Stimulated activated naive B cell treated with anti-CD40 and anti-IgM and Interleukin-4, amounts not matched to agents 10 μg/mL and 1 μg/mL and 100 μg/mL, for 72 hours (primary cell): ENCODE results near the gene E2F4.

Source experiments
- ATAC-seq, 2 donors: fragments of 150-1000 bp; cut with Tn5 transposase; replicated peaks; 2 replicates each; pipeline ENCODE4 v1.10.0; 2021; ENCODE audit warnings: moderate library complexity in 1 of 2
- DNase-seq: peaks from one replicate; pipeline ENCODE4 v3.0.0; 2021
- H3K27ac Mint-ChIP-seq: one replicate; pipeline ENCODE4 v1.8.0; 2022; ENCODE audit warnings: mild to moderate bottlenecking, mixed read lengths
- H3K27me3 Mint-ChIP-seq, 2 donors: one replicate each; pipeline ENCODE4 v1.8.0; 2022; ENCODE audit warnings: mixed read lengths in 2 of 2
- H3K36me3 Mint-ChIP-seq, 2 donors: one replicate each; pipeline ENCODE4 v1.8.0; 2022; ENCODE audit warnings: mixed read lengths in 2 of 2, mild to moderate bottlenecking in 1 of 2
- H3K4me1 Mint-ChIP-seq, 2 donors: one replicate each; pipeline ENCODE4 v1.8.0; 2022; ENCODE audit warnings: mixed read lengths in 2 of 2, mild to moderate bottlenecking in 1 of 2
- H3K4me3 Mint-ChIP-seq, 2 donors: one replicate each; pipeline ENCODE4 v1.8.0; 2022; ENCODE audit warnings: mild to moderate bottlenecking in 2 of 2, mixed read lengths in 2 of 2, moderate library complexity in 1 of 2
- H3K9me3 Mint-ChIP-seq, 2 donors: one replicate each; pipeline ENCODE4 v1.8.0; 2022; ENCODE audit warnings: mixed read lengths in 2 of 2, mild to moderate bottlenecking in 1 of 2

E2F4 gene

DNA sequence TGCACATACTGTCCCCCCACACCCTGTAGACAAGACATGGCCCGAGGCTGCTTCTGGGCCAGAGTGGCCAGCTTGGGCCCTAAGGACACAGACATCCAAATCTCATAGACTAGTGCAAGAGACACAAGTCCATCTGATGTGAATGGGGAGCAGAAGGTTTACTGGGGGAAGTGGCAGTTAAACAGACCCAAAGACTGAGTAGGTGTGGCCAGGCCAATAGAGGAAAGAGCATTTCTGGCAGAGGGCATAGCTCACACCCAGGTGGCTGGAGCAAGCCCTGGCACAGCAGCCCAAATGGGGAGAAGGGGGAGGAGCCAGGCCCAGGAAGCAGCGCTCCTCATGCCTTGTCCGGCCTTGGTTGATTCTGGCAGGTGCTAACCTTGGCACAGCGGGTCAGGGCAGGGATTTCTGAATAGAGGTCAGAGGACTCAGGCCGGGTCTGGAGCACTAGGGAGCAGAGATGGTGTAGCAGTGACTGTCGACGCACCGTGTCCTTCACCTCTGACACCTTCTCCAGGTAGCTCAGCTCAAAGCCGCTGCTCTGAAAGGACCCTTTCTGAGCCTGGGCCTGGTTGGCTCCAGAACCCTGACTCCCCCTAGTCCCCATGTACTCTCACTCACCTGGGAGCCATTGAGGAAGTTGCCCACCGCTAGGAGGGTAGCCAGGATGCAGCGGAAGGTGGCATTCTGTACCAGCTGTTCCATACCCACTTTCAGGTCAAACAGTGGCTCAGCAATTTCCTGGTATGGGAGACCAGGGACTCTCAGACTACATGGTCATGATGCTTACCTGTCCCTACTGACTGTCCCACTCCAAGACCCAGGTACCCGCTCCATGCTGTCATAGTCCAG lies 39.1 kb downstream of the E2F4 start:
- Mint-ChIP-seq H3K4me3 (no peak overlapping the region), H3K27ac (peak overlapping the region; percentile 77), H3K9me3 (peaks cover under 1 to 1% of the 10 kb centered on the region in 2 donors), H3K27me3 (no peaks in the 10 kb centered on the region), H3K36me3 (peaks cover 48 to 79% of the 10 kb centered on the region in 2 donors), H3K4me1 (peaks cover 26 to 27% of the 10 kb centered on the region in 2 donors)
- no peak for DNase-seq
- ATAC-seq: no peak

DNA sequence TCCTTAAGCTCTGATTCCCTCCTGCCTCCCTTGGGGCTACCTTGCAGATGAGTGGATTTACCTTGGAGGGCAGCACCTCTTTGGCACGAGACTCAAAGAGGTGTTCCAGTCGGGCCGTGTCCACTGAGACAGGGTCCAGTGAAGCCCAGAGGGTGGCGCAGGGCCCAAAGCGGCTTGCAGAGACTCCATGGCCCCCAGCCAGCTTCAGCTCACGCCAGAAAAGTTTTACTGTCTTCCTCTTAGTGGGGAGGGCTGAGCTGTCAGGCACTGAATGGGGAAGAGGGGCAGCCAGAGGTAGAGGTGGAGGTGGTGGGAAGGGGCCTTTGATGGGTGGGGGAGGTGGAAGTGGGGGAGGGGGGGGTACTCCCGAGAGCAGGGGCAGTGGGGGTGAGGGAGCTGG lies 41.6 kb downstream of the E2F4 start:
- no peak overlapping the region for H3K4me3 Mint-ChIP-seq
- ATAC-seq (no peak), DNase-seq (no peak)
- no peaks in the 10 kb centered on the region for H3K27me3 Mint-ChIP-seq
- peaks cover 12 to 17% of the 10 kb centered on the region in 2 donors for H3K4me1 Mint-ChIP-seq
- H3K36me3 Mint-ChIP-seq: peaks cover 58 to 85% of the 10 kb centered on the region in 2 donors
- H3K9me3 Mint-ChIP-seq: peaks cover 4 to 6% of the 10 kb centered on the region in 2 donors
- no peak overlapping the region for H3K27ac Mint-ChIP-seq

DNA sequence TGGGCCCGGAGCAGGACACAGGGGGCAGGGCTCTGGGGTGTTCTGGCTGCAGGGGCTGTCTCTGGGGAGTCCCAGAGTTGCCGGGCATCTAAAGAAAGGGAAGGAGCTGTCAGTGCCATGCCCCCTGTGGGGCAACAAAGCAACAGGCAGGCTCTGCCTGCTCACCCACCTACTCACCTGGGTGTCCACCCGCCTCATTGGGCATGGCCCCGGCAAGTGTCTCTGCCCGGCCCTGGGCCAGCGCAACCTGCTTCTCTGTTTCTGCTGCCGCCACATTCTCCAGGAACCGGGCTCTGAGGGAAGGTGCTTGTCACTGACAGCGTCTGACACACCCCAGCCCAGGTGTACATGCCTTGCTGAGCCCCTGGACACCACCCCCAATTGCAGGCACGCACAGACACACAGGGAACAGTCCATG lies 42.2 kb downstream of the E2F4 start:
- H3K27ac Mint-ChIP-seq: peak overlapping the region; percentile 69
- ATAC-seq (no peak), DNase-seq (no peak)
- no peaks in the 10 kb centered on the region for H3K27me3 Mint-ChIP-seq
- peaks cover 4 to 6% of the 10 kb centered on the region in 2 donors for H3K9me3 Mint-ChIP-seq
- H3K4me3 Mint-ChIP-seq: no peak overlapping the region
- peaks cover 56 to 86% of the 10 kb centered on the region in 2 donors for H3K36me3 Mint-ChIP-seq
- peaks cover 6 to 15% of the 10 kb centered on the region in 2 donors for H3K4me1 Mint-ChIP-seq

DNA sequence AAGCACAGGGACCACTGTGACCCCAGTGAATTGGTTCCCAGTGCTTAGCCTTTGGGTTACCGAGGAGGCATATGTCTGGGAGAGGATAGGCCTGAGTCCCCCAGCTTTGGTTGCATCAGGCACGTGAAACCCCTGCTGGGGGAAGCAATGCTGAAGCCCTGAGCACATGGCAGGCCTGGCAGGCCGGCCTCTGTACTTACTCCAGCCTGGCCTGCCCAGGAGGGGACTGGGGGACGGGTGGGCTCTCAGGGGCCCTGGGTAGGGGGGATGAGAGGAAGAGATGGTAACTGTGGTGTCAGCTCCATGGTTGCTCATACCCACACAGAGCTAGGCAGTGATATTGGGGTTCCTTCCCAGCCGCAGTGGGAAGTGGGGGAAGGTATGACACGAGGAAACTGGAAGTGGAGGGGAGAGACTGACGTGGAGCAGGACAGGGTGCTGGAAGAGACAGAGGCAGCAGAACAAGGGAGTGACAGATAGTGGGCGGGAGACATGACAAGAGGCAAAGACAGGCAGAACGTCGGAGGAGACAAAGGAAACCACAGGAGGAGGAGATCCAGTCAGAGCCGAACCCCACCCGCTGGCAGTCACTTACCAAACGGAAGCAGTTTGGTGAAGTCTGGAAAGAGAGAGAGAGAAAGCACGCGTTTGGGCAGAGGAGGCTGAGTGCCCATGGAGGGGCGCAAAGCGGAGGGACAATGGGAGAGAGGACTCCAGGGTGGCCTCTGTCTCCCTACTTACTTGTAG lies 44.0 kb downstream of the E2F4 start:
- peaks cover 42 to 75% of the 10 kb centered on the region in 2 donors for H3K36me3 Mint-ChIP-seq
- no peak for DNase-seq
- no peaks in the 10 kb centered on the region for H3K27me3 Mint-ChIP-seq
- H3K4me3 Mint-ChIP-seq: no peak overlapping the region
- peaks cover 4 to 6% of the 10 kb centered on the region in 2 donors for H3K9me3 Mint-ChIP-seq
- H3K27ac Mint-ChIP-seq: no peak overlapping the region
- no peak for ATAC-seq
- peaks cover under 1 to 12% of the 10 kb centered on the region in 2 donors for H3K4me1 Mint-ChIP-seq

DNA sequence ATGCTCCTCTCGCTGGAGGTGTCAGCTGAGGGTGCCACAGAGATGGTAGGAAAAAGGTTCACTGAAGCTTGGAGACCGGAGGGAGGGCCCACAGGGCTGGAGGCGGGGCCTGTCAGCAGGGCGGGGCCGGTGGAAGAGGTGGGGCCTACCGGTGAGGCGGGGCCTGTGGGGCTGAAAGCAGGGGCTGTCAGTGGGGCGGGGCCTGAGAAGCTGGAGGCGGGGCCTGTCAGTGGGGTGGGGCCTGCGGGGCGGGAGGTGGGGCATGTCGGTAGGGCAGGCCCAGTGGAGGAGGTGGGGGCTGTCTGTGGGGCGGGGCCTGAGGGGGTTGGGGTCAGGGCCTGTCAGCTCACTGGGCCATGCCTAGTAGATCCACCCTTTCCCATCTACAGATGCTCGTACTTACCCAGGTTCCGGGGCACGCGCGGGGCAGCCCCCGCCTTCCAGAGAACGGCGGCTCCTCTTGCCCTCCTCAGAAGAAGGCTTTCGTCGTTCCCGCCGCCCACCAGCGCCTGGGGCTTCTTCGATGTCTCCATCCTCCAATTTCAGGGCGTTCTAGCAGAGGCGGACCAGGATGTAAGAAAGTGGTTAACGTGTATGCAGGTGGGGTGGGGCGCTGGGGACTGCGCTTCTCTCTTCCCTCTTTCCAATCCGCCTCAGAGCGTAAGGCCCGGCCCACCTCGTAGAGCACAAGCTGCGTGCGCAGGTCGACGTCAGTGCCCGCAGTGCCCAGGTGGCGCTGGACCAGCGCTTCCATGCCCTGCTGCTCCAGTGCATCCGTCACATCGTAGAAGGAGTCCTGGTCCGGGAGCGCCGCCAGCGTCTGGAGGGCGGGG lies 44.8 kb downstream of the E2F4 start:
- Mint-ChIP-seq H3K36me3 (peaks cover 37 to 76% of the 10 kb centered on the region in 2 donors), H3K27ac (peak overlapping the region; percentile 82), H3K27me3 (no peaks in the 10 kb centered on the region), H3K9me3 (peaks cover 4 to 6% of the 10 kb centered on the region in 2 donors), H3K4me1 (peaks cover 8 to 17% of the 10 kb centered on the region in 2 donors), H3K4me3 (no peak overlapping the region)
- DNase-seq: peak; percentile 51
- ATAC-seq: peak; percentile 89 to 91

DNA sequence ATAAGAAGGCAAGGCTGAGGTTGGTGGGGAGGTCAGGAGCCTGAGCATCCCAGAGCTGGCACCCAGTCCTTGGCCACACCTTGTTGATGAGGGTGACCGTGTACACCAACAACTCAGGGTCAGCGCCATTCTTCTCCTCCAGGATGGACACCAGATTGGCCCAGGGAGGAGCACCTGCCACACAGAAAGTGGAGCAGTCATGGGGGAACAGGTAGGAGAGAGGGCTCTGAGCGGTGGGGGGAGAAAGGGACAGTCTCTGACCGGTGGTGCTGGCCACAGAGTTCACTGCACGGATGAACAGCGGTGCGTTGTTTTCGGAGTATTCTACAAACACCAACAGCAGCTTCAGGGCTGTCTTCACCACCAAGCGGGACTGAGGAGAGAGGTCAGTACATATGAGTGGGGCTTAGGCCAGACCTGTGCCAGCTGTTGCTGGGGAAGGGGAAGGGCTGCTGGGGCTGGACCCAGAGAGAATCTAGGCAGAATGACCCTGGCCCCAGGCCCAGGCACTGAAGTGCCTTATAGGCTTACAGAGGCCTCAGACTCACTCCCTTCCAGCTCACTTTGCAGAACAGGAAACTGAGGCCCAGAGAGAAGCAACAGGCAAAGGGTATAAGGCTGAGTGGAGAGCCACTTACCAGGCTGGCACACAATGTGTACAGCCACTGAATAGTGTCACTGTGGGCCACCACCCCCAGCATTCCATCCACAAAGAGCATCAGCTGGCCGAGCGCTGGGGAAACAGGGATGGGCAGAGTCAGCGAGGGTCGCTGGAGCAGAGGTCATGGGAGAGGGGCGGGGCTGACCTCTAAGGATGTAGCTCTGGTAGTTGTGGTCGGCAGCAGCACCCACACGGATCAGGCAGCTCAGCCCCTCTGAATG lies 45.7 kb downstream of the E2F4 start:
- Mint-ChIP-seq H3K9me3 (peaks cover 4 to 6% of the 10 kb centered on the region in 2 donors), H3K27me3 (no peaks in the 10 kb centered on the region), H3K27ac (peak overlapping the region; percentile 82), H3K4me3 (no peak overlapping the region), H3K4me1 (peaks cover 16 to 19% of the 10 kb centered on the region in 2 donors), H3K36me3 (peaks cover 32 to 68% of the 10 kb centered on the region in 2 donors)
- no peak for ATAC-seq
- DNase-seq: no peak

DNA sequence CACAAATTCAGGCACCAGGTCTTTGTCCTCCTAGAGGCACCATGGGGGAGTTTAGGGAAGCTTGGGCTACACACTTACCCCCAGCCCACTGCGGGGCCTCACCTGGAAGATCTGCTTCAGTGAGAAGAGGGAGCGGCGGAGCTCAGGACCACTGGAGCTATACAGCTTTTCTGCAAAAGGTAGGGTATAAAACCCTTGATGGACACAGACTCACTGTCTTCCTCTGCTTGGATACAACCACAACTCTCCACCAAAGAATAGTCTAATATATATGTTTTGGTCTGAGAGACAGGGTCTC lies 46.3 kb downstream of the E2F4 start:
- Mint-ChIP-seq H3K4me3 (no peak overlapping the region), H3K36me3 (peaks cover 30 to 65% of the 10 kb centered on the region in 2 donors), H3K27me3 (no peaks in the 10 kb centered on the region), H3K9me3 (peaks cover 4 to 6% of the 10 kb centered on the region in 2 donors), H3K4me1 (peaks cover 18 to 19% of the 10 kb centered on the region in 2 donors), H3K27ac (peak overlapping the region; percentile 69)
- ATAC-seq (no peak), DNase-seq (no peak)

DNA sequence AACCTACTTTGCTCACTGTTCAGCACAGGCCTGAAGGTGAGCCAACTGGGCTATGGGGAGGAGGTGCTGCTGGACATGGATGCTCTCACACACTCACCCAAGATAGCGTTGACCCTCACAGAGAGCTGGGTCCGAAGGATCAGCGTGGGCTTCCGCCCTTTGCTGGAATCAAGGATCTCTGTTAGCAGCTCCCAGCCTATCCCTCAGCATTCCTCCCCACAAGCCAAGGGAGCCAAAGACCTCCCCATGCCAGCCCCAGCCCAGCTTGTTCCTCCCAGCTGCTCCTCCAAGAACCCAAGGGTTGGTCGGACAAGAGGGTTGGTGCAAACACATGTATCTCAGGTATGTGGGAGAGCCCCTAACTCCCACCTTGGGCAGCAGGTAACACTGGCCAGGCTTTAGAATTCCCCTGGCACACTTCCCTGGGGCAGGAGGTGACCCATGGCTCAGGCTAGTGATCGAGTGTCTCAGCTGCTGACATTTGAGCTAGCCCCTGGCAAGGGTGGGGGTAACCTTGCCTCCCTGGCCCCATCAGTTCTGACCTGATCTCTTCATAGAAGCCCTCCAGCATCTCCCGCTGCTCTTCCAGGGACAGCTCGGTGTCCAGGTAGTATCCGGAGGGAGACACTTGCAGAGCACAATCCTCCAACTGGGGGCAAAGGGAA lies 47.0 kb downstream of the E2F4 start:
- no peak overlapping the region for H3K4me3 Mint-ChIP-seq
- ATAC-seq (no peak), DNase-seq (no peak)
- peaks cover 4 to 6% of the 10 kb centered on the region in 2 donors for H3K9me3 Mint-ChIP-seq
- H3K4me1 Mint-ChIP-seq: peaks cover 25 to 26% of the 10 kb centered on the region in 2 donors
- H3K27me3 Mint-ChIP-seq: no peaks in the 10 kb centered on the region
- no peak overlapping the region for H3K27ac Mint-ChIP-seq
- peaks cover 25 to 58% of the 10 kb centered on the region in 2 donors for H3K36me3 Mint-ChIP-seq

DNA sequence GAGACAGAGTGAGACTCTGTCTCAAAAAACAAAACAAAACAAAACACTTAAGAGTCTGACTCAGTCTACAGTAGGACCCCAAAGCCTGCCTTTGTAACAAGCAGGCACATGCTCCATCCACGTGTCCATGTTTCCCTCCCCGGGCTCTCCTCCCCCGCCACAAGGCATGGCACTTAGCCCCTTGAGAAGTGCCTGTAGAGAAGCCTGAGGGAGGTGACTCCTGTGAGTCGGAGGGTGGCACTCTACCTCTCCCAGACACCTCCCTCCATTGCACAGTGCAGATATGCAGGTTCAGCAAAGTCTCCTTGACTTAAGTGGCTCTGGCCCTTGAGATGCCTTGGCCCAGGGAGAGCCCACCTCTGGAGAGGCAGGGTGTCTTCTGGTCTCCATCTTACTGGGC lies 48.6 kb downstream of the E2F4 start:
- ATAC-seq (no peak), DNase-seq (no peak)
- Mint-ChIP-seq H3K4me3 (no peak overlapping the region), H3K27me3 (no peaks in the 10 kb centered on the region), H3K27ac (no peak overlapping the region), H3K4me1 (peaks cover 35 to 41% of the 10 kb centered on the region in 2 donors), H3K9me3 (peaks cover 4 to 6% of the 10 kb centered on the region in 2 donors), H3K36me3 (peaks cover 25 to 51% of the 10 kb centered on the region in 2 donors)

DNA sequence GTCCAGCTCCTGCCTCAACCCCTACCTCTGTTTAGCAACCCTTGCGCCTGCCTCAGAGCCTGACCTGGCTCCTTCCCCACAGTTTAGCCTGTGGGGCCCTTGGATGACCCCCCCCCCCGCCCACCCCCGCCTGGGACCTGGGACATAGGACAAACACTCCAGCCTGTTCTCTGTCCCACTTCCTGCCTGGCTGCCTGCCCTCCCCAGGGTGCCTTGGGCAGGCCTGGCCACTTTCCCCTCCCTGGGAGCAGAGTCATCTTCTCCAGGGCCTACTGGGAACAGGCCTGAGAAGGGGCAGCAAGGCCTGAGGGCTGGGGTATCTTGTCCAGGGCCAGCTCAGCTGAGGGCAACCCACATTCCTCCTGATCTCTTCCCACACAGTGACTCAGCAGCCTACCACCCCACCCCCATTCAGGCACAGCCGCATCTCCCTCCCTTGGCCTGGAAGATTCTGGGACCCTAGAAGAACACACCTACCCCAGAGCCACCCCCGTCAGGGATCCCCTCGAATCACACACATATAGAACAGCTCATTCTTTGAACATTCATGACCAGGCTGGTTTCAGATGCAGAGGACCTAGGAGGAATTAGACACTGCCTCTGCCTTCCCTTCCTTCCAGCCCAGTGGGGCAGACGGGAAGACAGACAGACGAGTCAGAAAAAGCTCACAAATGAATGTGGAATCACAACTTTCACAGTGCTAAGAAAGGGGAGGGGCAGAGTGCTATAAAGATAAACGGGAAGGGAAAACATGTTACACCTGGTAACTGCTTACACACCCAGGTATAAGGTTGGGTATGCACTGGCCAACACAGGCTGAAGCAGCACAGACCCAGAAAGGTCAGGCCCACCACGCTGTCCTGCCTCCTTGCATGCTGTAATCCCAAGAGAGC lies 49.3 kb downstream of the E2F4 start:
- H3K4me3 Mint-ChIP-seq: no peak overlapping the region
- ATAC-seq (no peak), DNase-seq (no peak)
- peaks cover 19 to 44% of the 10 kb centered on the region in 2 donors for H3K36me3 Mint-ChIP-seq
- H3K4me1 Mint-ChIP-seq: peaks cover 31 to 46% of the 10 kb centered on the region in 2 donors
- peak overlapping the region; percentile 47 for H3K27ac Mint-ChIP-seq
- H3K27me3 Mint-ChIP-seq: no peaks in the 10 kb centered on the region
- peaks cover under 1 to 3% of the 10 kb centered on the region in 2 donors for H3K9me3 Mint-ChIP-seq

DNA sequence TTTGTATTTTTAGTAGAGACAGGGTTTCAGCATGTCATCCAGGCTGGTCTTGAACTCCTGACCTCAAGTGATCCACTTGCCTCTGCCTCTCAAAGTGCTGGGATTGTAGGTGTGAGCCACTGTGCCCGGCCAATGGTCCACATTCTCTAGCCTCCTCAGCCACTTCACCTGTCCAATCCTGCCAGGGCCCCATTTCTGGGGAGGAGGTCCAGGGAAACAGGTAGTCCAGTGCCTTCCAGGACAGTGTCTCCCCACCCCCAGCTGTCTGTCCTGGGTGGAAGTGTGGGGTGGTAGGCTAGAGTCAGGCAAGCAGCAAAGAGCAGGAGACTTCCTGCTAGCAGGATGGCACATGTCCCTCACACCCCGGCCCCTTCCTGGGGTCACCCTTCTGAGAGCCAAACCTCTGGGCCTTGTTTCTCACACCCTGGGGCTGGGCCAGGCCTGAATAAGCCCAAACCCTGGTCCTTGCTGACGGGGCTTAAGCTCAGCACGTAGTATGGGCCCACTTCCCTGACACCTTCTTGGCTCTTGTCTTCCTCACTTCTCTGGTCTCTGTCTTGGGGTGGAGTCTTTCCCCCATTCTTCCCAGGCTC lies 50.3 kb downstream of the E2F4 start:
- ATAC-seq: no peak
- peaks cover 27 to 53% of the 10 kb centered on the region in 2 donors for H3K4me1 Mint-ChIP-seq
- H3K36me3 Mint-ChIP-seq: peaks cover 10 to 36% of the 10 kb centered on the region in 2 donors

DNA sequence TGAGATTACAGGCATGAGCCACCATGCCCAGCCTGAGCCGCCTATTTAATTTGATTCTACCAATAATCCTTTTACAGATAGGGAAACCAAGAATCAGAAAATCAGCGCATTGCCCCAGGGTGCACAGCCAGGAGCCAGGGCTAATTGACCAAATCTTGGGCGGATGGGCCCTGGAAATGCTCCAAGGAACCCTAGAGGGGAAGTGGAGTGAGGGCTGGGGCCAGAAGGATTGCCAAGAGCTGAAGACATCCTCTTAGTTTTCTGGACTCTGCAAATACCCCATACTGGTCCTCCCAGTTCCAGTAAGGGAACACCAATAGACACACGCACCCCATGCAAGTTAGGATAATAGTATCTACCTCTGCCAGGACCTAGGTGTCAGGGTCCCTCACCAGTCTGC lies 51.5 kb downstream of the E2F4 start:
- Mint-ChIP-seq H3K9me3 (no peaks in the 10 kb centered on the region), H3K27me3 (no peaks in the 10 kb centered on the region), H3K4me1 (peaks cover 34 to 66% of the 10 kb centered on the region in 2 donors), H3K4me3 (peak overlapping the region in 1 of 2 donors; percentile 92), H3K27ac (peak overlapping the region; percentile 96), H3K36me3 (peaks cover 3 to 24% of the 10 kb centered on the region in 2 donors)
- no peak for DNase-seq
- no peak for ATAC-seq

More for the DNA sequence above, 50.3 kb downstream of the E2F4 start:
- no peak for DNase-seq
- Mint-ChIP-seq H3K9me3 (no peaks in the 10 kb centered on the region), H3K27me3 (no peaks in the 10 kb centered on the region), H3K27ac (peak overlapping the region; percentile 86), H3K4me3 (no peak overlapping the region)
